HFF-Myc (cell line): ENCODE results near the gene GABRR2.

Source experiments
- DNase-seq: peaks from one replicate; pipeline ENCODE4 v3.0.0-alpha.2; 2011; ENCODE audit warnings: low read depth; ENCODE audit errors: extremely low read depth
- H3K4me3 ChIP-seq: replicated peaks from 2 replicates; pipeline ENCODE4 v1.5.1; 2011; ENCODE audit warnings: low read depth, mild to moderate bottlenecking, control low read depth, low read length
- CTCF ChIP-seq: IDR thresholded peaks from 2 replicates; pipeline ENCODE4 v1.5.1; 2012; ENCODE audit warnings: mild to moderate bottlenecking, low read depth, low read length, control low read depth; ENCODE audit errors: missing control alignments

GABRR2 gene

GRCh38 chr6:89356642-89357170 is 41.6 kb upstream of the GABRR2 start:
- no peak for TF ChIP-seq CTCF
- no peak for DNase-seq
- no peak overlapping the region for H3K4me3 ChIP-seq

GRCh38 chr6:89355511-89356194 is 40.6 kb upstream of the GABRR2 start:
- no peak overlapping the region for H3K4me3 ChIP-seq
- no peak for TF ChIP-seq CTCF
- no peak for DNase-seq

GRCh38 chr6:89353702-89354392 is 38.7 kb upstream of the GABRR2 start:
- DNase-seq: no peak
- no peak overlapping the region for H3K4me3 ChIP-seq
- no peak for TF ChIP-seq CTCF

GRCh38 chr6:89353118-89353556 is 38.0 kb upstream of the GABRR2 start:
- TF ChIP-seq CTCF: no peak
- no peak for DNase-seq
- H3K4me3 ChIP-seq: peak overlapping the region; percentile 80

- TF ChIP-seq CTCF: no peak
- DNase-seq: no peak
- H3K4me3 ChIP-seq: peak within 1 kb of the TSS; percentile 80
Observed at GRCh38 chr6:89352278-89353117, 37.4 kb upstream of the GABRR2 start, which contains the start of gene UBE2J1. Gene UBE2J1 (minus strand): TSS chr6:89352722. CDS start chr6:89352569, 153 bp downstream.

- DNase-seq: no peak
- H3K4me3 ChIP-seq: peak overlapping the region; percentile 80
- no peak for TF ChIP-seq CTCF
Observed at GRCh38 chr6:89351671-89352277, 36.7 kb upstream of the GABRR2 start.
